ENCODE measurements around the gene ITPKA.

- TF ChIP-seq CTCF (IDR thresholded peaks at IDR 0.05; ENCODE audit: insufficient read depth, low read length) (no peak), POLR2AphosphoS5 (IDR thresholded peaks at IDR 0.05; ENCODE audit: low read depth) (no peak), GABPA (IDR thresholded peaks at IDR 0.05; ENCODE audit: low read depth) (no peak), REST (IDR thresholded peaks at IDR 0.05; ENCODE audit: insufficient replicate concordance, low read depth) (no peak)
Observed at GRCh38 chr15:41466711-41467110, 27.0 kb upstream of the ITPKA start.
